Measurements from ENCODE around the gene SHMT2. TPM values are rescaled to one million over a fixed set of nuclear protein-coding genes. Genes with fewer than 3 reads are reported as not detected.
"Not testable (repeated sequence)": the region's sequence is repeated elsewhere in the genome, so short reads cannot be mapped to it uniquely, and the experiment has no call there.

Gene SHMT2
- total RNA-seq, 1 donor from 2014 or later: 65.1 TPM

- DNase-seq (ENCODE audit: low spot score): no peak
Measured at GRCh38 chr12:57262126-57262822, 32.8 kb downstream of the SHMT2 start.

DNA sequence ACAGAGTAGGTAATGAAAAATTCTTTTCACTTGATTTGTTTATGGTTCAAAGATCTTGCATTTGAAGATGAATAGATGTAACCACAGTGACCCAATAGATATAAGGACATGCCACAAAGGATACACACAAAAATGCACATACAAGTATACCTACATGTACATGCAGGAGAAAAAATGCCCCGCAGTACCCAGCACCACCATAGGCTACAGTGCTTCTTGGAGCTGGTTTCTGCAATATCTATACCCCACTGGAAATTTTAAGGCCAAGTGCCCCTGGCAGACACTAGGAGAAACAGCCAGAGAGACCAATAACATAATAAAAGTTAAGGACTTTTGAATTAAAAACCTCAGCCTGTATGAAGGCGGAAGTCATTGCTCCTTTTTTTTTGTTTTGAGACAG, 33.6 kb downstream of the SHMT2 start:
- no peak for DNase-seq (ENCODE audit: low spot score)

DNA sequence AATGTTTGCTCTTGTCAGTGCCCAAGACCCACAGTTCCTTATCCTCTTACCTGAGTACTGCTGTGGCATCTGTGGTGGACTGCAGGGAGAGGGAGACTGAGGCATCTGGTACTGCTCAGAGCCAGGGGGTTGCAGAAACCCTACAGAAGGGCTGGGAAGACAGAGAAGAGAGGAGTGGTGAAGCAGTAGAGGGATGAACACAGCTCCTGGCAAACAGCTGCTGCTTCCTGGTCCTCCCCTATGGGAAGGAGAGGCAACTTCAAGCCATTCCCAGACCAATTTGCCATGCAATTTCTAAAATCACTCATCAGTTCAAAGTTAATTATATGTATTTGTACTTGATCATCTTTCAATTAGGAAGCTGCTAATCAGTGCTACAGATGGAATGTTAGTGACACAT, 37.2 kb downstream of the SHMT2 start:
- no peak for DNase-seq (ENCODE audit: low spot score)

GRCh38 chr12:57268264-57268663, 38.8 kb downstream of the SHMT2 start:
- no peak for DNase-seq (ENCODE audit: low spot score)

- DNase-seq (ENCODE audit: low spot score): no peak
Measured at GRCh38 chr12:57270966-57271470, 41.5 kb downstream of the SHMT2 start.

- no peak for DNase-seq (ENCODE audit: low spot score)
Measured at GRCh38 chr12:57272337-57273151, 43.0 kb downstream of the SHMT2 start.

DNA sequence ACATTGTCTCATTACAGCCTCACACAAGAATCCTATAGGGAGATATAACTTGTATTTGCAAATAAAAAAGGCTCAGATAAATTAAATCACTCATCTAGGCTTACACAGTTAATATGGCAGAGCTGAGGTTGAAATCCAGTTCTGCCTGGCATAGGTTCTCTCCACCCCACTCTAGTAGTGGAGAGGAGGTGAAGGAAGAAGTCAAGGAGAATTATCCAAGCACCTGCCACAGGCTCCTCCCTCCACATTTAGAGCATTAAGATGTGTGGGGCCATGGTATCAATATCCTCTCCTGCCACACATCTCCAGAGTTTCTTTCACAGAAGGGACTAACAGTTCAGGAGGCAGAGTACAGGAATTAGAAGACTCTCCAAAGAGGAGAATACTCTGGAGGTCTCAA, 44.0 kb downstream of the SHMT2 start:
- DNase-seq (ENCODE audit: low spot score): no peak

GRCh38 chr12:57276233-57276632, 46.7 kb downstream of the SHMT2 start:
- DNase-seq (ENCODE audit: low spot score): not testable (repeated sequence)

GRCh38 chr12:57276935-57277563, 47.5 kb downstream of the SHMT2 start:
- DNase-seq (ENCODE audit: low spot score): no peak

GRCh38 chr12:57278465-57279381, 49.2 kb downstream of the SHMT2 start:
- no peak for DNase-seq (ENCODE audit: low spot score)

DNA sequence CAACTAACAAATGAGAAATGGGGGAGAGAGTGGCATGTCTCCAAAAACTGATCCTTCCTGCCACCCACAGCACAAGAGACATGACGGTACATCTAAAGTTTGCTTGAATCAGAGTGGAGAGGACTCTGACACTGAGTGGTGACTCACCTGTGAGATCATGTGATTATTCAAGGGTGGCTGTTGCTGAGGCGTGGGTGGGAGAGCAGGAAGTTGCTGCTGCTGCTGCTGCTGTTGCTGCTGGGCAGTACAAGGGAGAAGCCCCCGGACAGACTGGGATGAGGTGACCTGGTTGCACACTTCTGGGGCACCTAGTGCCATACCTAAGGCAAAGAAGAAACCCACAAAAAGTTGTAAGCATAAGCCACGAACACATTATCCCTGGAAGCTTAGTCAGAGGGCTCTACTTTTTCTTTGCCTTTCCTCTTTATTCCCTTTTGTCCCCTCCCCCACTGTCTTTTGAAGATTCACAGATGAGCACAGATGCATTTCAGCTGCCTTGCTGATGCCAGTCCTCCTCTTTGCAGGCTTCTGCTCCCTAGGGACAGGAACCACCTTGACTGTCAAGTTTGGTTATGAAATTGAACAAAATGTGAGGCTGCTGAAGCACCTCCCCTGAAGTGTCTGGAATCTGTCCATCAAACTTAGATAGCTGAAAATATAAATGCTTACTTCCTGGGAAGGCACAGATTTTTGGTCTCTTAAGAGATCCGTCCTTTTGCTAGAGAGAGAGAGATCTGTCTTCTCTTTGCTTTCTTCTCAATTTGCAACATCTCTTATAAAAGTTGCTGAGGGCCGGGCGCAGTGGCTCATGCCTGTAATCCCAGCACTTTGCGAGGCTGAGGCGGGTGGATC, 50.9 kb downstream of the SHMT2 start:
- DNase-seq (ENCODE audit: low spot score): peak; percentile 62

DNA sequence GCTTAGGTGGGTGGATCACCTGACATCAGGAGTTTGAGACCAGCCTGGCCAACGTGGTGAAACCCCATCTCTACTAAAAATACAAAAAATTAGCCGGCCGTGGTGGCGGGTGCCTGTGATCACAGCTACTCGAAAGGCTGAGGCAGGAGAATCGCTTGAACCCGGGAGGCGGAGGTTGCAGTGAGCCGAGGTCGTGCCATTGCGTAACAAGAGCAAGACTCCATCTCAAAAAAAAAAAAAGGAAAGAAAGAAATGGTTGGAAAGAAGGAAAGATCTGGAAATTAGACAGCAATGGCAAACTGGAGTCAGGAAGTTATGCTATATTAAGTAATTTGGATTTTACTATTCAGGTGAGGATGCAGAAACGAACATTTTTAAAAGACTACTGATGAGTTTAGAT, 52.6 kb downstream of the SHMT2 start:
- DNase-seq (ENCODE audit: low spot score): not testable (repeated sequence)

Other genes starting within 250 kb of the SHMT2 start
- 5.7 TPM for gene ZBTB39, start 223.2 kb upstream of the SHMT2 start, total RNA-seq
- 0.52 TPM for gene TAC3, start 213.2 kb upstream of the SHMT2 start, total RNA-seq
- 48.5 TPM for gene MYO1A, start 179.6 kb upstream of the SHMT2 start, total RNA-seq
- 11.4 TPM for gene NEMP1, start 150.9 kb upstream of the SHMT2 start, total RNA-seq
- gene NAB2, start 140.6 kb upstream of the SHMT2 start, total RNA-seq: 21.4 TPM
- gene STAT6, start 118.3 kb upstream of the SHMT2 start, total RNA-seq: 287 TPM
- 241 TPM for gene LRP1, start 101.2 kb upstream of the SHMT2 start, total RNA-seq
- not detected for gene LRP1-AS, start 82.1 kb upstream of the SHMT2 start, total RNA-seq
- 0.83 TPM for gene NXPH4, start 12.9 kb upstream of the SHMT2 start, total RNA-seq
- 3.6 TPM for gene STAC3, start 21.5 kb downstream of the SHMT2 start, total RNA-seq
- gene R3HDM2, start 201.3 kb downstream of the SHMT2 start, total RNA-seq: 73.5 TPM
- gene INHBC, start 205.1 kb downstream of the SHMT2 start, total RNA-seq: not detected
- gene INHBE, start 225.6 kb downstream of the SHMT2 start, total RNA-seq: 0.58 TPM
- 6.2 TPM for gene GLI1, start 230.1 kb downstream of the SHMT2 start, total RNA-seq

Data from mucosa of gallbladder (tissue), 1 donor.